ENCODE data around the gene RAB39B.
A peak's percentile ranks its signal among the peaks of the same experiment; 100 is the strongest.
"Not testable (repeated sequence)": the region's sequence is repeated elsewhere in the genome, so short reads cannot be mapped to it uniquely, and the experiment has no call there.

Gene RAB39B

DNA sequence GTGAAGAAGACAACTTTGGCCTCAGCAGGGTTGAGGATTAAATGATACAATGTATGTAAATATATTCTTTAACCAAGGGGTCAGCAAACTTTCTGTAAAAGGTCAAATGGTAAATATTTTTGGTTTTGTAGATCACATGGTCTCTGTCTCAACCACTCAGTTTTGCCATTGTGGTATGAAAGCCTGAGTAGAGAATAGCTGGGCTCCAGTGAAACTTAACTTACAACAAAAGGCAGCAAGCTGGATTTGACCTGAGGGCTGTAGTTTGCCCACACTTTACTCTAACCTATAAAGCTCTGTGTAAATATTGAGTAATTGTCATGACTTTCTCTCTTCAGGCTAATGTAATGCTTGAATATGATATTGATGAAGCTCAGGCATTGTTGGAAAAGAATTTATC is 28.4 kb downstream of the RAB39B start:
- no peaks in the 10 kb centered on the region for H3K9me3 Mint-ChIP-seq
- H3K36me3 Mint-ChIP-seq (ENCODE audit: low read depth) = peaks cover 55% of the 10 kb centered on the region
- no peak overlapping the region for H3K4me3 Mint-ChIP-seq

DNA sequence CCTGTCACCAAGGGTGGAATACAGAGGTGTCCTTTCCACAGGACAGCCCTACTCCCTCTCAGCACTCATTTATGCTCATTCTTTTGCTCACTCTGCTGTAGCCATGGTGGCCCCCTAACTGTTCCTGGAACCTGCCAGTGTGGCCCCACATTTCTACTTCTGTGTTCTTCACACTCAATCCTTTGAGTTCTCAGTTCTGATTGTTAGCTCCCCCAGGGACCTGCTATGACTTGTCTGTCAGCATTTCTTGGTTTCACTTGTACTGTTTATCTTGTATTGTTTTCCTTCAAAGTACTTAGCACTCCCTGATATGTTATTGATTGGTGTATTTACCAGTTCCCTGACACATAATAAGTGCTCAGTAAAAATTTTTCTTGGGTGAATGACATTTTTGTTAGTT is 33.1 kb downstream of the RAB39B start:
- Mint-ChIP-seq H3K27me3 (no peaks in the 10 kb centered on the region), H3K4me3 (no peak overlapping the region), H3K27ac (no peak overlapping the region), H3K36me3 (ENCODE audit: low read depth) (peaks cover 65% of the 10 kb centered on the region), H3K4me1 (ENCODE audit: low read depth) (peaks cover 12% of the 10 kb centered on the region), H3K9me3 (no peaks in the 10 kb centered on the region)
- intact Hi-C loops (cut with micrococcal nuclease) = no loop called here

More for the DNA sequence above, 28.4 kb downstream of the RAB39B start:
- Mint-ChIP-seq H3K4me1 (ENCODE audit: low read depth) (peaks cover 14% of the 10 kb centered on the region), H3K27me3 (no peaks in the 10 kb centered on the region), H3K27ac (no peak overlapping the region)
- intact Hi-C loops (cut with micrococcal nuclease) = no loop called here

DNA sequence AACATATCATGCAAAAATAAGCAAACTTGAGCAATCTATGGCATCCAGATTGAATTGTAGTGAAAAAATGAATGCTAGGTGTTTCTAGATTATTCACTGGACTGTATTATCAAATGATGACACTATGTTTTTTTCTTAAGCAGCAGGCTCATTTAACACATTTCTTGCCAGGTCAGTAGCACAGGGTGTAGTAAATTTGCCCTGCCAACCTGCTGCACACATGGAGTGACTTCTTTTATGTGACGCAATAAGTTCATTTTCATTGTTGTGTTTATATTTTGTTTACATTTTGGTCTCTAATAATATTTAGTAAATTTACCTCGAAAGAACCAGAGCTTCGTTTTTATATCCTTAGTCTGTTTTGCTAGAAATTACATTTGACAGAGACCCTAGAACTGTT is 38.5 kb downstream of the RAB39B start:
- H3K9me3 Mint-ChIP-seq = no peaks in the 10 kb centered on the region
- no peak overlapping the region for H3K27ac Mint-ChIP-seq
- intact Hi-C loops (cut with micrococcal nuclease) = loop anchor here (10.0 kb wide), 1 partner anchor 121 kb away; no protein-coding TSS in a partner anchor
- H3K27me3 Mint-ChIP-seq = no peaks in the 10 kb centered on the region
- H3K4me3 Mint-ChIP-seq = no peak overlapping the region
- H3K36me3 Mint-ChIP-seq (ENCODE audit: low read depth) = peaks cover 78% of the 10 kb centered on the region
- peaks cover 6% of the 10 kb centered on the region for H3K4me1 Mint-ChIP-seq (ENCODE audit: low read depth)

DNA sequence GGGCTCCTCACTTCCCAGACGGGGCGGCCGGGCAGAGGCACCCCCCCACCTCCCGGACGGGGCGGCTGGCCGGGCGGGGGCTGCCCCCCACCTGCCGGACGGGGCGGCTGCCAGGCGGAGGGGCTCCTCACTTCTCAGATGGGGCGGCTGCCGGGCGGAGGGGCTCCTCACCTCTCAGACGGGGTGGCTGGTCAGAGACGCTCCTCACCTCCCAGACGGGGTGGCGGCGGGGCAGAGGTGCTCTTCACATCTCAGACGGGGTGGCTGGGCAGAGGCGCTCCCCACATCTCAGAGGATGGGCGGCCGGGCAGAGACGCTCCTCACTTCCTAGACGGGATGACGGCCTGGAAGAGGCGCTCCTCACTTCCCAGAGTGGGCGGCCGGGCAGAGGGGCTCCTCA is 40.5 kb downstream of the RAB39B start:
- H3K9me3 Mint-ChIP-seq = not testable (repeated sequence)

DNA sequence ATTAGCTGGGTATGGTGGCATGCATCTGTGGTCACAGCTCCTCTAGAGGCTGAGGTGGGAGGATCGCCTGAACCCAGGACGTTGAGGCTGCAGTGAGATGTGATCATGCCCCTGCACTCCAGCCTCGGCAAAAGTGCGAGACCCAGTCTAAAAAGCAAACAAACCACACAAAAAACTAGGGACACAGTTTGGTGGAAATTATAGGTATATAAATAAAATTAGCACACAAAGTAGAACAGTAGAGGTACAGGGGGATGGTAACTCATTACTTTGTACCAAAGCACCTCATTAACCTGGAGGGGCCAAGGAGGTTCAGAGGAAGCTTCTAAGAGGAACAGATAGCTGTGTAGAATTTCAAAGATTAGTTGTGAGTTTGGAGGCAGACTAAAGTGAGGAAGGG is 42.9 kb downstream of the RAB39B start:
- intact Hi-C loops (cut with micrococcal nuclease) = loop anchor here (10.0 kb wide), 1 partner anchor 117 kb away; no protein-coding TSS in a partner anchor
- Mint-ChIP-seq H3K36me3 (ENCODE audit: low read depth) (peaks cover 49% of the 10 kb centered on the region), H3K27ac (no peak overlapping the region), H3K9me3 (no peaks in the 10 kb centered on the region), H3K4me3 (no peak overlapping the region), H3K27me3 (no peaks in the 10 kb centered on the region), H3K4me1 (ENCODE audit: low read depth) (peaks cover 8% of the 10 kb centered on the region)

More for the DNA sequence above, 40.5 kb downstream of the RAB39B start:
- H3K4me1 Mint-ChIP-seq (ENCODE audit: low read depth); H3K27ac Mint-ChIP-seq; H3K27me3 Mint-ChIP-seq; H3K4me3 Mint-ChIP-seq: not testable (repeated sequence)
- intact Hi-C loops (cut with micrococcal nuclease) = loop anchor here (10.0 kb wide), 1 partner anchor 119 kb away; no protein-coding TSS in a partner anchor
- peaks cover 62% of the 10 kb centered on the region for H3K36me3 Mint-ChIP-seq (ENCODE audit: low read depth)

DNA sequence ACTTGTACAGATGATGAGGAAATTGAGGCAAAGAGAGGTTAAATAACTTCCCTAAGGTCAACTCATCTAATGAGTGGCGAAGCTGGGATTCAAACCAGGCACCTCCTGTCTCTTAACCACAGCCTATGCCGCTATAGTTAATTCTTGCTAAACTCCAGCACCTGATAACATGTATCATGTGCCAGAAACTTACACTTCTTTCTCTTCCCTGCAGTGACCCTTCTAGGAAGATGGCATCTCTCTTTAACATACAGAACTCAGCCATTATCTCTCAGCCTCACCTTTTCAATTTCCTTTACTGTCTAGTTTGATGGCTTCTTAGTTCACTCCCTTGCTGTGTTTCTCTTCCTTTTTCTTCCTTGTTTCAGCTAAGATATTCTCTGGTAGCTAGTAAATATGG is 45.5 kb downstream of the RAB39B start:
- Mint-ChIP-seq H3K27me3 (no peaks in the 10 kb centered on the region), H3K4me1 (ENCODE audit: low read depth) (peaks cover 8% of the 10 kb centered on the region), H3K27ac (no peak overlapping the region), H3K4me3 (no peak overlapping the region), H3K36me3 (ENCODE audit: low read depth) (peaks cover 28% of the 10 kb centered on the region), H3K9me3 (no peaks in the 10 kb centered on the region)
- intact Hi-C loops (cut with micrococcal nuclease) = no loop called here

DNA sequence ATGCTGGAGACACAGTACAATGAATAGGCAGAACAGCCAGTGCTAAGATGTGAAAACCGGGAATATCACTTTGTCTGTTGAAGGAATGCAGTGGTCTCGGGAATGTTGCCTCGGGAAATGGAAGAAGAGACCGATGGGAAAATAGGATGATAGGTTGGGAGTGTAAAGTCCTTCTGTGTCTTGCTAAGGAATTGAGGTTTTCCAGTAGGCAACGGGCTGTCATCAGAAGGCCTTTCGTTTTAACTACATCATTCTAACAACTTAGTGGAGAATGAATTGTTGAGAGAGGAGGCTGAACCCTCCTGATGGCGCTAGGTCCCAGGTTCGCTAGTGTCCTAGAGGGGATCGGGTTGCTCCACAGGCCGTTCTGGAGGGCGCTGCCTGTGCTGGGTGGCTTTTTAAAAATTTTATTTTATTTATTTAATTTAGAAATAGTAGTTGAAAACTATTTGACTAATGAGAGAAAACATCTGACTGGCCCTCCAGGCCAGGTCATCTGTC is 47.3 kb downstream of the RAB39B start:
- Mint-ChIP-seq H3K4me3 (peak overlapping the region; percentile 80), H3K4me1 (ENCODE audit: low read depth) (peaks cover 8% of the 10 kb centered on the region), H3K27ac (peak overlapping the region; percentile 91), H3K27me3 (no peaks in the 10 kb centered on the region), H3K9me3 (no peaks in the 10 kb centered on the region), H3K36me3 (ENCODE audit: low read depth) (peaks cover 10% of the 10 kb centered on the region)
- intact Hi-C loops (cut with micrococcal nuclease) = no loop called here

DNA sequence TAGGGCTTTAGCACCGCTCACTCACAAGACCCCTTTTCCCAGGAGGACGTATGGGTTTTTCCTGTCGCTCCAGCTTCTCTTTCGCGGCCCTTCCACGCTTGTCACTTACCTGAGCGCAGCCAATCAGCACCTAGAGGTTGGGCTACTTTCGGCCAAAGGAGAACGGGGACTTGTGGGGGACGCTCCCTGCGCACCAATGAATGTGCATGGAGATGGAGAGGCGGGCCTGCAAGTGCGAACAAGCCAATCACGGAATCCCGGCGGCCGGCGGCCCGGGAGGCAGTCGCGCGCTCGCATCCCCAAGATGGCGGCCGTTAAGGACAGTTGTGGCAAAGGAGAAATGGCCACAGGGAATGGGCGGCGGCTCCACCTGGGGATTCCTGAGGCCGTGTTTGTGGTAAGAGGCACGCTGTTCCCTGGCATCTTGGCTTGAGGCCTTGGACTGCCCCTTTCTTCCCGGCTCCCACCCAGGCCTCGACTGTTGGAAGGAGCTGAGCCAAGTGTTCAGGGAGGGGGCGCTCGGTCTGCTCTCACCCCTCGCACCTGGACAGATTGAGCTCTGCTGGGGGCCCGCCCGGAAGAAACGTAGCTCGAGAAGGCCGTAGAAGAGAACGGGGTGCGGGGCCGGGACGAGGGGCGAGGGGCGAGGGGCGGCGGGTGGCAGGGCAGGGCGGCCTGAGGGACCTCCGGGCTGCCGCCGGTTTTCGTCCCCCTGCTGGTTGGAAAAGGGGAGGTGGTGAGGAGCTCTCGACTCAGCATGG is 47.9 kb downstream of the RAB39B start, which contains the start of gene VBP1:
TSS of gene VBP1 (plus strand) at position 282 of the 761 bp plus-strand sequence. CDS start at position 305, 23 bp downstream.
- Mint-ChIP-seq H3K9me3 (no peaks in the 10 kb centered on the region), H3K27ac (peak within 1 kb of the TSS; percentile 91), H3K36me3 (ENCODE audit: low read depth) (peaks cover 4% of the 10 kb centered on the region), H3K4me3 (peak within 1 kb of the TSS; percentile 80), H3K4me1 (ENCODE audit: low read depth) (peaks cover 8% of the 10 kb centered on the region), H3K27me3 (no peaks in the 10 kb centered on the region)
- intact Hi-C loops (cut with micrococcal nuclease) = no loop called here

DNA sequence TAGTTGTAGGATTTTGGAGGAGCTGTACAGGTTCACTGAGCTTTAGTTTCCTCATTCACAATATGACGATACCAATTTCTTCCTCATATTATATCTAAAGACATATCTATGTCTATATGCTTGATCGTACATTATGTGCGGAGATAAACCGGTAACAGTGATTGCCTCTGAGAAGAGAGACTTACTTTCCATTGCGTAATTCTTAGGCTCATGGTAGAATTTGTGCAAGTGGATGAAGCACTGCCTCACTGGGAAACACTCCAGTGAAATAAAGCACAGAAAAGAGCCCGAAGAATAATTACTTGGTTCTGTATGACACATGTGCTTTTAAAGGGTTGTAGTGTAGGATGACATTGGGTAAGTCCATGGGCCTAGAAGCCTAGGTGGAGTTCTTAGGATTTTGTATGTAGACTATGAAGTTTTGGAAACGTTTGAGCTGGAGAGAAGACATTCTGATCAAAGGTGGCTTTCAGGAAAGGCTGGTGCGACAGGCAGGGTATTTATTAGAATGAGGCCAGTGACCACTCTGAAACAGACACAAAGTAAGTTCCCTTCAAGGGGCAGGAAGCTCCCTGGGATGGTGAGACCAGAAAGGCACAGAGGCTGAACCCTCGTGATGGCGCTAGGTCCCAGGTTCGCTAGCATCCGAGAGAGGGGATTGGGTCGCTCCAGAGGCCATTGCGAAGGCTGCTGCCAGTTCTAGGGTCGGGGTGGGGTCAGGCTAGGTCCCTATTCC is 48.7 kb downstream of the RAB39B start:
- intact Hi-C loops (cut with micrococcal nuclease) = no loop called here
- Mint-ChIP-seq H3K4me3 (peak overlapping the region; percentile 80), H3K36me3 (ENCODE audit: low read depth) (no peaks in the 10 kb centered on the region), H3K4me1 (ENCODE audit: low read depth) (peaks cover 8% of the 10 kb centered on the region), H3K9me3 (no peaks in the 10 kb centered on the region), H3K27ac (peak overlapping the region; percentile 91), H3K27me3 (no peaks in the 10 kb centered on the region)

DNA sequence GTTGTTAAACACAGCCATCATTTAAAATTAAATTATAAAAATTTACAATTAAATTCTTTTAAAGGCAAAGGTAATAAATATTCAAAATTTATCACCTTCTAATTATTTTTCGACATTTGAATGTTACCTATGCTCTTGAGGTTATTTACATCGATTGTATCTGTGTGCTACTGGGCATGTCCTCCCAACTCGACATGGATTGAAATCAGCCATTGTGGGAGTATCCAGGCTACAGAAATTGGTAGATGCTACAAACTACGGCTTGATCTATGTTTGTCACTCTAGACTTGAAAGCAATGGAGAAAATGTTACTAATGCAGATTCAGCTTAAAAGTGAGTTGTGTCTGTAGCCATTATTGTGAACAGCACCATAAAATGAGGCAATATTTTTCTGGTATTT is 50.6 kb downstream of the RAB39B start:
- no peaks in the 10 kb centered on the region for H3K36me3 Mint-ChIP-seq (ENCODE audit: low read depth)
- peaks cover 6% of the 10 kb centered on the region for H3K4me1 Mint-ChIP-seq (ENCODE audit: low read depth)
- H3K4me3 Mint-ChIP-seq = no peak overlapping the region
- no peaks in the 10 kb centered on the region for H3K9me3 Mint-ChIP-seq
- H3K27me3 Mint-ChIP-seq = no peaks in the 10 kb centered on the region
- intact Hi-C loops (cut with micrococcal nuclease) = no loop called here
- H3K27ac Mint-ChIP-seq = no peak overlapping the region

DNA sequence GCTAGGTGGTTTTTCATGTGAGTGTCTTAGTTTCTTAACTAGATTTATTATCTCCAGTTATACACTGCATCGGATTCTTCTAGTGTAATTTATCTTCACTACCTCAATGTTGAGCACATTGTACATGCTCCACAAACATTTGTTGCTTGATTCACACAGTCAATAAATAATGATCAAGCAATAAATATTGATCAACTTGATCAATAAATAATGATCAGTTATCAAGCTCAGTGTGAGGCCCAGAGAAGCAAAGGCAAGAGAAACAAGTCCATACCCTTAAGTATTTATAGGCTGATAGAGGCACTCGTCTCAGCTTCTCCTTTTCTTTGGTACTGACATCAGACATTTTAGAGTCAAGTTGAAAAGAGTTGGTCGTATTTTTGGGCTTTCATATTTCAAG is 53.1 kb downstream of the RAB39B start:
- no peak overlapping the region for H3K27ac Mint-ChIP-seq
- no peak overlapping the region for H3K4me3 Mint-ChIP-seq
- intact Hi-C loops (cut with micrococcal nuclease) = no loop called here
- H3K4me1 Mint-ChIP-seq (ENCODE audit: low read depth) = no peaks in the 10 kb centered on the region
- H3K27me3 Mint-ChIP-seq = peaks cover 2% of the 10 kb centered on the region
- no peaks in the 10 kb centered on the region for H3K36me3 Mint-ChIP-seq (ENCODE audit: low read depth)
- no peaks in the 10 kb centered on the region for H3K9me3 Mint-ChIP-seq

All from dendritic cell treated with granulocyte-macrophage colony-stimulating factor and Interleukin-4, amounts not matched to agents 40 ng/mL and 50 ng/mL, for 4 days (primary cell).